GM18511 (cell line): ENCODE measurements around the gene AKNAD1.

ENCODE experiments used
- ATAC-seq: cut with Tn5 transposase; IDR thresholded peaks from one replicate; pipeline ENCODE4 v1.9.1; 2021; ENCODE audit warnings: mild to moderate bottlenecking, moderate library complexity; ENCODE audit not compliant: unreplicated experiment

Gene AKNAD1

GRCh38 chr1:108830119-108831008 lies 26.5 kb downstream of the AKNAD1 start:
- no peak for ATAC-seq

GRCh38 chr1:108829498-108829916 lies 27.4 kb downstream of the AKNAD1 start:
- no peak for ATAC-seq

GRCh38 chr1:108828074-108828961 lies 28.6 kb downstream of the AKNAD1 start:
- peak; percentile 79 for ATAC-seq

- ATAC-seq: no peak
Measured at GRCh38 chr1:108826081-108826635, 30.7 kb downstream of the AKNAD1 start.

GRCh38 chr1:108824051-108824450 lies 32.8 kb downstream of the AKNAD1 start:
- ATAC-seq: no peak

- ATAC-seq: no peak
Measured at GRCh38 chr1:108823632-108824031, 33.3 kb downstream of the AKNAD1 start.

- ATAC-seq: no peak
Measured at GRCh38 chr1:108819878-108820277, 37.0 kb downstream of the AKNAD1 start.

- ATAC-seq: no peak
Measured at GRCh38 chr1:108817811-108818210, 39.1 kb downstream of the AKNAD1 start.

- ATAC-seq: no peak
Measured at GRCh38 chr1:108817016-108817415, 39.9 kb downstream of the AKNAD1 start.

GRCh38 chr1:108816049-108816893 lies 40.6 kb downstream of the AKNAD1 start:
- ATAC-seq: no peak

GRCh38 chr1:108815566-108815965 lies 41.3 kb downstream of the AKNAD1 start:
- ATAC-seq: no peak

GRCh38 chr1:108814343-108815125 lies 42.4 kb downstream of the AKNAD1 start:
- no peak for ATAC-seq

- ATAC-seq: no peak
Measured at GRCh38 chr1:108813326-108813725, 43.6 kb downstream of the AKNAD1 start.

- ATAC-seq: no peak
Measured at GRCh38 chr1:108811611-108812010, 45.3 kb downstream of the AKNAD1 start.

- ATAC-seq: no peak
Measured at GRCh38 chr1:108808438-108808837, 48.5 kb downstream of the AKNAD1 start.

- no peak for ATAC-seq
Measured at GRCh38 chr1:108803548-108803947, 53.3 kb downstream of the AKNAD1 start.

- ATAC-seq: no peak
Measured at GRCh38 chr1:108801101-108801500, 55.8 kb downstream of the AKNAD1 start.

GRCh38 chr1:108799001-108799400 lies 57.9 kb downstream of the AKNAD1 start:
- no peak for ATAC-seq

GRCh38 chr1:108792420-108792819 lies 64.5 kb downstream of the AKNAD1 start:
- ATAC-seq: no peak

- no peak for ATAC-seq
Measured at GRCh38 chr1:108791790-108792189, 65.1 kb downstream of the AKNAD1 start.
